HEK293T (cell line): Measurements from ENCODE around the gene MRPL21.

Experiments used
- BHLHE40 ChIP-seq: fragments of 450-650 bp; IDR thresholded peaks from 2 replicates; pipeline ENCODE4 v1.6.1; 2016; ENCODE audit warnings: mild to moderate bottlenecking, moderate library complexity, borderline replicate concordance
- ELF4 ChIP-seq: fragments of 450-650 bp; IDR thresholded peaks from 2 replicates; pipeline ENCODE4 v1.6.1; 2017; ENCODE audit warnings: antibody characterized with exemption
- FOXA1 ChIP-seq: fragments of 450-650 bp; IDR thresholded peaks from 2 replicates; pipeline ENCODE4 v1.6.1; 2016; ENCODE audit warnings: mild to moderate bottlenecking
- FOXK2 ChIP-seq: fragments of 450-650 bp; IDR thresholded peaks from 2 replicates; pipeline ENCODE4 v1.6.1; 2016; ENCODE audit warnings: mild to moderate bottlenecking
- FOXM1 ChIP-seq: fragments of 450-650 bp; IDR thresholded peaks from 2 replicates; pipeline ENCODE4 v1.6.1; 2017; ENCODE audit warnings: mild to moderate bottlenecking, borderline replicate concordance
- HDGF ChIP-seq: fragments of 450-650 bp; IDR thresholded peaks from 2 replicates; pipeline ENCODE4 v1.6.1; 2017; ENCODE audit warnings: antibody characterized with exemption, borderline replicate concordance
- L3MBTL2 ChIP-seq: fragments of 450-650 bp; conservative IDR thresholded peaks from 2 replicates; pipeline ENCODE4 v1.6.1; 2016; ENCODE audit warnings: mild to moderate bottlenecking
- SP1 ChIP-seq: fragments of 450-650 bp; IDR thresholded peaks from 2 replicates; pipeline ENCODE4 v1.6.1; 2017
- SUZ12 ChIP-seq: fragments of 450-650 bp; IDR thresholded peaks from 2 replicates; pipeline ENCODE4 v1.6.1; 2016; ENCODE audit warnings: mild to moderate bottlenecking
- TF ChIP-seq, protein P1 (sequence below): fragments of 450-650 bp; IDR thresholded peaks from 2 replicates; pipeline ENCODE4 v1.6.1; 2016

DNA sequence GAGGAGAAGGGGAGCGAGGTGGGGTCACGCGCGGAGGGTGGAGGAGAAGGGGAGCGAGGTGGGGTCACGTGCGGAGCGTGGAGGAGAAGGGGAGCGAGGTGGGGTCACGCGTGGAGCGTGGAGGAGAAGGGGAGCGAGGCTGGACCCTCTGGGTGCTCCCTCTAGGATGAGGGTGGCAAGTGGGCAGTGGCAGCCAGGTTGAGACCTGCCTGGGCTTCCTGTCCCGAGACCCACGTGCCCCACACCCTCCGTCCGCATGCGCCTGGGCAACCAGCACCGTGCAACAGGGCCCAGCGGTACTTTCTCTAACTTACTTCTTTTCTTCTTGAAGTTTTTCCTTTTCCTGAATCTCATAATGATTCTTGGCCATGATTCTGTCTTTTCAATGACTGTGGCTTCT is 11.1 kb downstream of the MRPL21 start:
- no peak for TF ChIP-seq FOXA1
- TF ChIP-seq HDGF = no peak
- no peak for TF ChIP-seq FOXK2
- TF ChIP-seq L3MBTL2 = no peak
- TF ChIP-seq FOXM1 = no peak
- no peak for TF ChIP-seq BHLHE40
- TF ChIP-seq SP1 = no peak
- no peak for TF ChIP-seq ELF4
- no peak for TF ChIP-seq SUZ12
- TF ChIP-seq, protein P1, sequence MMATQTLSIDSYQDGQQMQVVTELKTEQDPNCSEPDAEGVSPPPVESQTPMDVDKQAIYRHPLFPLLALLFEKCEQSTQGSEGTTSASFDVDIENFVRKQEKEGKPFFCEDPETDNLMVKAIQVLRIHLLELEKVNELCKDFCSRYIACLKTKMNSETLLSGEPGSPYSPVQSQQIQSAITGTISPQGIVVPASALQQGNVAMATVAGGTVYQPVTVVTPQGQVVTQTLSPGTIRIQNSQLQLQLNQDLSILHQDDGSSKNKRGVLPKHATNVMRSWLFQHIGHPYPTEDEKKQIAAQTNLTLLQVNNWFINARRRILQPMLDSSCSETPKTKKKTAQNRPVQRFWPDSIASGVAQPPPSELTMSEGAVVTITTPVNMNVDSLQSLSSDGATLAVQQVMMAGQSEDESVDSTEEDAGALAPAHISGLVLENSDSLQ = no peak
